NCI-H69 (cell line): ENCODE measurements around the gene ESRRG.

ENCODE experiments used
- DNase-seq: peaks from one replicate; lab custom pipeline; 2025; lab: John Stamatoyannopoulos, UW

Gene ESRRG

DNA sequence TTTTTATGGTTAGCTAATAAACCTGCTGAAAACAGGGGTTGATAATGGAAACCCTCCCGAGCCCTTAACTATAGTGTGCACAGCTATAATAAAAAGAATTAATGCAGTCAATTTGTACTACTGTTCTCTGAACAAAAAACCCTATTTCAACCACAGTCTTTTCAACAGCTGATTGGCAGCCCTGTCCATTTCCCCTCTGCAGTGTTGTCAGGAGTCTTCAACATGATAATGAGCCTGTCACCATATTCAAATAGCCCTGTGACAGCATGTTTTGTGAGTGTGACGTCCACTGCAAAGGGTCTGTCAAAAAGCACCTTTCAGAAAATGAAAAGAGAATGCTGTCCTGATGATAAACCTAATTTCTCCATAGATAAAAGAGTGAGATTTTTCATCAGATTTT is 92.7 kb downstream of the ESRRG start:
- DNase-seq, result peak; percentile 44

GRCh38 chr1:216627252-216627651 is 96.0 kb downstream of the ESRRG start:
- DNase-seq, result no peak

DNA sequence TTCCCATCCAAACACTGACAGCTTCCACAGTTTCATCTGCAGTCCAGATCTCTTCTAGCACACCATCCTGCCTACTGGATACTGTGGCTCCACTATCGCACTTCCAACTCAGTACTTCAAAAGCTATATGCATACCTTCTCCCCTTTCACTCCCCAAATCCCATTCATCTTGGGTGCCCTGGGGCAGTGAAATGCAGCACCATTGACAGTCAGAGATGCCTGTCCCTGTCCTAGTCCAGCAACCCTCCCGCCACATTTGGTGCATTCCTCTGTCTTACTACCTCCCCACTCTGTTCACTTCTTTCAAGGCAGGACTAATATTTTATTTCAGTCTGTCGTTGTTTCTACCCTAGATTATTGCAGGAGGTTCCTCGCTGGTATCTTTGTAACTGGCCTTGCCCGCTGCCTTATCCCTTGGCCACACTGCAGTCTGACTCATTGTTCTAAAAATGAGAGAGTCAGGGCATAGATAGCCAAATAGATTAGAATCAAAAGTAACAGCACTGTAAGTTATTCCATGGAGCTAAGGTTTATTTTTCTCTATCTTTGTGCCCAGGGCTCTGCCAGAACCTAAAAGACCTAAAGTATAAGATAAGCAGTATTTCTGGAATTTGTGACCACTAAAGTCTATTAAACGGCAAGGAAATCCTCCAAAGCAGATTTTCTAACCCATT is 96.7 kb downstream of the ESRRG start:
- no peak for DNase-seq

DNA sequence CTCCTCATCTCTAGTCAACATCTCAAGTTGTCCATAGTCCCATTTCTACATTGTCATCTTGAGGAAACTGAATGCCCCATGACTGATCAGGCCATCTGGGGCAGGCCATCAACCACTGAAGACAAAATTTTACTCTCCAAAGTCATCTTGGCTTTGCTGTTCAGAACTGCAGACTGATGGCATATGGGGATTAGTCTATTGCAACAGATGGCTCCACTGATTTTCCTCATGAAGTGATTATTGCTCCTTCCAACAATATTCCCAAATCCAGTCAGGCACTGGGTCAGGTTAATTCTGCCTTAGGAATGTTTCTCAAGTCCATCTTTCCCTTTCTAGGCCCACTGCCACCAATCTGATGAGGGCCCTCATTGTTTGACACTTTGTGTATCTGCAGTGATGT is 101.7 kb downstream of the ESRRG start:
- no peak for DNase-seq

GRCh38 chr1:216617081-216617875 is 106.0 kb downstream of the ESRRG start:
- DNase-seq, result no peak

DNA sequence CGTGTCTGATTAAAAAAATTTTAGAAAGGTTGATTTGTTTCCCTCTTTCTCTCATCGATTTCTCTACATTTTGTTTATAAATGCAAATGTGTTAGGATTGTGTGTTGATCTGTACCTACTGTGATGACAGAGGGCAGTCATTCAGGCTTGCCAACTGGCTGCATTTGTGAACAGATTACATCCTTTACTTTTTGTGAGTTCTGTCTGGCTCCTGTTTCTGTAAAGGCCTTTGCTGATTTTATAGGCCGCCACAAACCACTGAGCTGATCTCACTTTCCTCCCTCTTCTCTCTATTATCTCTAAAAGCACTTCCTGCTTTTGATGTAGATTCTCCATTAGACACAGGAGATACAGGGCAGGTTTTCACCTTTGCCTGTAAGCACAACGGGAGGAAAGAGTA is 106.8 kb downstream of the ESRRG start:
- no peak for DNase-seq

DNA sequence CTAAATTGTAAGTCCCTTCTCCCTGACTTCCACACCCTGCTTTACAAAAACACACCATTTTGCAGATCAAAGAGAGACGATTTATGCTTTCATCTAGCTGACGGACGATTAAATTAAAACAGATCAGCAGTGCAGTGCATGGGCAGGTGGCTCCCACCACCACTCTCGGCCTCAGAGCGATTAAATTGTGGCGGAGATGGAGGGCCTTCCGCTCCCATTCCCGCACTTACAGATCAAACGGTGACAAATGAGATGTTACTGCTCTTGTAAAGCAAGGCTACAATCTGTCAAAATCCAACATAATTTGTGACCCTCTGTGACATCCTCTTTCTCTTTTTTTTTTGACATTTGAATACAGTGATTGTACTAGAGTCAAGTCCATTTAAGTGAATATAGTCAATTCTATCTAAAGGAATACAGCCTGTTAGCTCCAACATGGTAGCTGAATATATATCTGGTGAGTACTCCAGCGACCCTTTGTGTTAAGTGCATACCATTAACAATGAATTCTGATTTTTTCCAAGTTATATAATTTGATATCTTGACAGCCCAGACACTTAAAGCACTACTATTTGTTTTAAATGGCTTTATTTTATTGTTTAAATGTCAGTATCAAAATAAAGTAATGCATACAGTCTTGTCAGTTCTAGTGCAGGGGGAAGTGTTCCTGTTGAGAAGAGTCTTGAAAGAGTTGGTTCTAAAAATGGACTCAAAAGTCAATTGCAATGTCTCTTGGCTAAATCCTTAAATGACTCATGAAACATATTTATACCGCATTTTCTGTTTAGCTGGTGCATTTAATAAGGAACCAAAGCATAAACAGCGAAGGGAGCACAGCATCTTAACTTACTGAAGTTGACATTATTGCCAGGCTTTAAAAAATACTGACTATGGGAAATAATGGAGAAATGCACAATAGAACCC is 109.0 kb downstream of the ESRRG start:
- DNase-seq, result no peak

- no peak for DNase-seq
These were observed 110.9 kb downstream of the ESRRG start for GRCh38 chr1:216612291-216612690.

- DNase-seq, result no peak
These were observed 116.0 kb downstream of the ESRRG start for GRCh38 chr1:216607067-216607697.

DNA sequence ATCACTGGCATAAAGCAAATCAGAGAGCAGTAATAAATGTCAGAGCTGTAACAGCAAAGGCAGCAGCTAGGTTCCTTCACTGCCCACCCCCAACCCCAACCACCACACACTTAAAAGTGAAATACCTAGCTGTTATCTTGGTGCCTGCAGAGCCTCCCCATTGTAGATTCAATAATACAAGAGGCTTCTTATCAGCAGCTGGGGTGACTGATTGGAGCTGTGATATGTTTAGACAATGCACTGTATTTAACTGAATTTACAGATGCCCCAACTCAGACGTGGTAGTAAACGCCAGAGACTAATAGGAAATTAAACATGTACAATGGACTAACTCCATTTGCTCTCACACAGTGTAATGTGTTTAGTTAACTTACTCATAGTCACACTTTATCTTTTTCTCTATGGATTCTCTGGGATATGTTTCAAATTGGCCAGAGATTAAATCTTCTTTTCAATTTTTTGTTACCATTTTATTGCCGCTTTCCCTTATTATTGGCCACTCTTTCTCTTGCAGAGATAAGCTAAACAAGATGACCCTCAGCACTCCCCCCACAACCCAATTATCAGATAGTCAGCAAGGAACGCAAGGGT is 117.1 kb downstream of the ESRRG start:
- DNase-seq, result peak; percentile 43

GRCh38 chr1:216604771-216605170 is 118.5 kb downstream of the ESRRG start:
- peak; percentile 90 for DNase-seq

DNA sequence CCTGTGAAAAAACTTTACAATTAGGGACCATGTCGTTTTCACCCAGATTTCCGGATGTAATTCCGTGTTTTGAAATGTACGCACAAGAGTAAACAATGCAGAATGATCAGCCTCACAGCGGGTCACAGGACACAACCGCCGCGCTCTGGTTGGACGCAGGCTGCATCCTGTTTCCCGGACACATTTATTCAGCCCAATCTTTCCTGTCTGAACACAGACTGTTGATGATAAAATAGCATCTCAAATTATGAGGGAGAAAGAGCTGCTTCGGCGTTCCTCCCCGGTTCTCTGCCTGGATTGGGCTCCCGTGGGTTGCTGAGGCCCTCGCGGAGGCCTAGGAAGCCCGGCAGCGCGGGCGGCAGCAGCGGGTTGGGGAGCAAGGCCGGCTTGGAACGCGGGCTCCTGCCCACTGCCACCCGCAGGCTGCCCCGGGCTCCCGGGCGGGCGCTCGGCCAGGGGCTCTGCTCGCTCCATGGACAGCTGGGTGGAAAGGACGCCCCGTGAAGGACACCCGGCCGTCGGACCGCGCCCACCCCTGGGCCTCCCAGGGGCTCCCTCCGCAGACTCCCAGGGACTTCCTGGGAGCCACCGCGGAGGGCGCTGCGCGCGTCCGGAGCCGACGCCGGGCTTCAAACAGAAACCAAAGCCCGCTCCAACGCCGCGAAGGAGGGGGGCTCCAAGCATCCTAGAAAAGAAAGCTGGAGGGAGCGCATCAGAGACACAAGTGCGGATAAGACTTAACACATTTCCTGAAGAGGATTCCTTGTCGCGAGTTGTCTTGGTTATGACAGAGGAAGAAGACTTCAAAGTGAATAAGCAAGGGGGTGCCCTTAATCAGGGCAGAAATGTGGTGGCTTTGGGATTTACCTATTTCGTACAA is 122.3 kb downstream of the ESRRG start:
- peak; percentile 94 for DNase-seq

DNA sequence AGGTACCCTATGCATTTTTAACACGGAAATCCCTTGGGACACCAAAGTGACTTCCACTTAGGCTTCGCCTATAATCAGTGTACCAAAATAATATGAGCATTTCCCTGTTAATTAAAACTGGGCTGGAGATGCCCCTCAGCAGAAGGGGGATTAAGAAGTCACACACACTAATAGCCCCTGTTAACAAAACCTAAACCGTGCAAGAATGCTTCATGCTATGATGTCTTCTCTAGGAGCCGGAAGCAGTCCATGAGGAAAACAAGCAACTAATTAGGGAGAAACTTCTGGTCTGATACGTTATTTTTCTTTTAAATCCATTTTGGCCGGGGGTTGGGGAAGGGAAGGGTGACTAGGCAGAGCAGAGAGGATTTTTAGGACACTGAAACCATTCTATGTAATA is 123.4 kb downstream of the ESRRG start:
- DNase-seq, result peak; percentile 61

DNA sequence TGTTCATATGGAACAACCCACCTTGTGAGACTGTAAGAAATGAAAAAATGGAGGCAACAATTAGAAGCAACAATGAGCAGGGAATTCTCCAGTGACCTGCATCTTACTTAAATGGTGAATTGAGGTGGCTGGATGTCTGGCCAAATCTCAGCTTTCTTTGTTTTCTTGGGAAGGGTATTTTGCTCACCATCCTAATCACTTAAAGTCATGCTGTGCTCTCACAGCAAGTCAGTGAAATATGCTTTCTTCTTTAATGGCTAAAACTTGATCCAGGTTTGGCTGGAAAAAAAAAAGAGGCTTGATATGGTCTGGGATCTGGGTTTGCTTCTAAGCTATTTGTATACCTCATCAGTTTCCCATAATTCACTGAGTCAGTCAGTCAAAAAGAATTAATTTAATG is 124.8 kb downstream of the ESRRG start:
- DNase-seq, result peak; percentile 91

DNA sequence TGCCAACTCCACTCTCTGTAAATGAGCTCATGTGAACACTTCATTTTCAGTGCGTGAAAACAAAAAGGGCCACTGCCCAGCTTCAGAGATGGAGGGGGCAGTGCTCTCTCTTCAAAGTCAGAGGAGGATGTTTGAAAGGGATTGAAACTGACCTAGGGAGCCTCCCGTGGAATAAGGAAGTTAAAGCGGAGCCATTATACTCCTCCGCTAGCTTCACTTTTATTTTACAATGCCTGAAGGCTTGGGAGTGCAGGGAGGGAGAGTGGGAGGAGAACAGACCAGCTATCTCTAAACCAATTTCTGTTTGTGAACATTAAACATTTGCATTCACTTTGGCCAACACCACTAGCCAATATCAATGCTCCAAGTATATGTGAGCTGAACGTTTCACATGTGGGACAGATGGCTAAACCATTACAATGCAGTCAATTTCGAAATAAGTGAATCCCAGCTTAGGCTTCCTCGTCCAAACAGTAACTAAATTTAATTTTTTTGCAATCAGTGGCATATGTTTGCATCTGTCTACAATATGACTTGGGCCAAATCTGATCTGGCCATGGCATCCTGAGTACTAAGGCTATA is 126.9 kb downstream of the ESRRG start:
- DNase-seq, result peak; percentile 30

DNA sequence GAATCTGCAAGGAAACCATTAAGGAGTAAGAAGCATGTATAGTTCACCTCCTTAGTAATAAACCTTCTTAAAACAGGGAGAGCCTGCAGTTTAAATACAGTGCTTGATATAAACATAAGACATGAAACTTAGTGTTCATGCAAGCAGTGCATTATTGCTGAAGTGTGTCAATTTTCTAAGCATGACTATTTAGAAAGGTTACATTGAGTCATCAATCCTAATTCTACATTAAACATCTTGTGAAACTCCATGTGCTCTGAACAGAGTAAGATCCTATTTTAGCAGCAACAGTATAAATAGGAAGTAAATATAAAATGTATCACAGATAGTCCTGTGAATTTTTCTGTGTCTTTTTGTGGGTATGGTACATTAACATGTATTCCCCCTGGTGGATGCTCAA is 135.5 kb downstream of the ESRRG start:
- no peak for DNase-seq

GRCh38 chr1:216582151-216582550 is 141.1 kb downstream of the ESRRG start:
- no peak for DNase-seq

DNA sequence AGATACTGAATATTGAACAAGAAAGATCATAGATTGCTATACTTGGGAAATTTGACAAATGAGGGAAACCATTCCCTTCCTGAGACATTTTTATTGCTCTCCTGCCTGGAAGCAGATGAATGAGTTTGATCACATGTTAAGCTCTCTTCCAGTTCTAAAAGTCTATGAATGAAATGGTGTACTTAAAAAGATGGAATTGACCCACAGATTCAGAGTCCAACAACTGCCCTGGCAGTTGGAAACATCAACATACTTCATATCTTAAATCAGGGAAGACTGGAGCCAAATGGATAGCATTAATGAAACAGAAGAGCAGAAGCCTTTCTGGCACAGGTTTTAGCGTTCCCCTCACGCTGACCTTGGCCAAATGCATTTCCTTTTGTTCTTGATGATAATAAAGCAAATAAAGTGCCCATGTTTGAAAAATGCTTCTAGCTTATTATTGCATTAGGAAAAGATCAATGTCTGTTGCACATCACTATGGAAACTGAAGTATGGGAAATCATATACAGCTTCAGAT is 142.6 kb downstream of the ESRRG start:
- DNase-seq, result peak; percentile 93

GRCh38 chr1:216576234-216576937 is 146.8 kb downstream of the ESRRG start:
- DNase-seq, result peak; percentile 80
